Small intestine (tissue), 7 donors: ENCODE measurements around the gene PAPLN. TPM values are rescaled to one million over a fixed set of nuclear protein-coding genes. Genes with fewer than 3 reads are reported as not detected.

Experiments used
- DNase-seq, 2 donors: peaks; one replicate each; pipeline versions ENCODE4 v3.0.0 to v3.0.0-alpha.2; 2013
- FAIRE-seq: peaks from 2 replicates; lab custom pipeline; 2012; peaks lifted over from hg19 to GRCh38; lab: Jason Lieb, UNC
- H3K27ac ChIP-seq, 3 donors: one replicate each; pipeline ENCODE4 v1.5.1; 2013; ENCODE audit warnings: low read length in 2 of 3, mild to moderate bottlenecking in 2 of 3, control low read depth in 1 of 3, inconsistent platforms in 1 of 3, low read depth in 1 of 3, moderate library complexity in 1 of 3
- H3K27me3 ChIP-seq, 3 donors: one replicate each; pipeline ENCODE4 v1.6.1; 2013; ENCODE audit warnings: low read length in 3 of 3, inconsistent platforms in 1 of 3; ENCODE audit not compliant: control insufficient read depth in 3 of 3, insufficient read depth in 3 of 3
- H3K36me3 ChIP-seq, 3 donors: one replicate each; pipeline ENCODE4 v1.6.1; 2013; ENCODE audit warnings: low read length in 3 of 3, inconsistent platforms in 1 of 3, low read depth in 1 of 3, mild to moderate bottlenecking in 1 of 3, moderate library complexity in 1 of 3; ENCODE audit not compliant: control insufficient read depth in 3 of 3, insufficient read depth in 2 of 3
- H3K4me1 ChIP-seq, 3 donors: one replicate each; pipeline ENCODE4 v1.6.1; 2013; ENCODE audit warnings: low read length in 2 of 3, inconsistent platforms in 1 of 3, low read depth in 1 of 3, mild to moderate bottlenecking in 1 of 3, moderate library complexity in 1 of 3; ENCODE audit not compliant: control insufficient read depth in 3 of 3, insufficient read depth in 2 of 3
- H3K4me3 ChIP-seq, 3 donors: one replicate each; pipeline ENCODE4 v1.5.1; 2013; ENCODE audit warnings: low read length in 3 of 3, control low read depth in 1 of 3, inconsistent platforms in 1 of 3, low read depth in 1 of 3, mild to moderate bottlenecking in 1 of 3, moderate library complexity in 1 of 3
- H3K9me3 ChIP-seq, 2 donors: one replicate each; pipeline ENCODE4 v1.6.1; 2013; ENCODE audit warnings: low read depth in 1 of 2, low read length in 1 of 2; ENCODE audit not compliant: control insufficient read depth in 2 of 2, insufficient read depth in 1 of 2
- WGBS, 3 donors: extraction: QIAGEN DNeasy Blood & Tissue Kit; methylation state at CpG; one replicate each; pipeline ENCODE4 v1.1.7; 2013; 5-methylcytosine and 5-hydroxymethylcytosine counted together
- polyA plus RNA-seq, 4 donors: library from polyadenylated mRNA; stranded (reverse) in 3 of 4; unstranded in 1 of 4; fragments of 200-250 nt in 3 of 4; fragments of 120-200 nt in 1 of 4; gene quantifications; one replicate each; pipeline versions ENCODE4 v1.2.1 to v1.2.3, GENCODE V29; 2013
- donor health status: healthy with polysubstance abuse.
- donor health status: control.
- donor health status: control.
- donor health status: Bipolar disorder and iron deficiency.
- donor health status: healthy.

Gene PAPLN
- polyA plus RNA-seq, 4 donors, result 0.45 to 59.2 (median 2.0) TPM

DNA sequence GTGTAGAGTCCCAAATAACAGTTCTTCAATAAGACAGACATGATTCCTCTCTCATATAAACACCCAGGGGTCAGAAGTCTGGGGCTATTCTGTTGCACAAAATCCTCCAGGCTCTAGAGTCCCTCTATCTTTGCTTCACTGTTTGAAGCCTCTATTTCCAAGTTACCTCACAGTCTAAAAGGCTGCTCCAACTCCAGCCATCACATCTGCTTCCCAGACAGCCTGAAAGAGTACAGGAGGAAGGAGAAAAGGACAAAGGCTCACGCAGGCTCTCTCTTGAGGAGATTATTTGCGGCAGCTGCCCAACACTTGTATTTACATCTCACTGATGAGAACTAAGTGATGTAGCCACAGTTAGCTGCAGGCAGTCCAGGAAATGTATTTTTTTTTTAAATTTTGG lies 6.4 kb downstream of the PAPLN start:
- WGBS, 3 donors, result 93 to 99% (median 98%) methylated on average over 2 of the region's 2 CpGs
- H3K9me3 ChIP-seq, result peaks cover 0 to 2% of the 10 kb centered on the region in 2 donors
- no peak overlapping the region for H3K4me3 ChIP-seq
- FAIRE-seq (no peak), DNase-seq (no peak)
- no peak overlapping the region for H3K27ac ChIP-seq
- H3K4me1 ChIP-seq, result peaks cover 0 to 28% (median 0%) of the 10 kb centered on the region in 3 donors
- peaks cover 0 to 59% (median 0%) of the 10 kb centered on the region in 3 donors for H3K36me3 ChIP-seq
- peaks cover 0 to 4% (median 3%) of the 10 kb centered on the region in 3 donors for H3K27me3 ChIP-seq

DNA sequence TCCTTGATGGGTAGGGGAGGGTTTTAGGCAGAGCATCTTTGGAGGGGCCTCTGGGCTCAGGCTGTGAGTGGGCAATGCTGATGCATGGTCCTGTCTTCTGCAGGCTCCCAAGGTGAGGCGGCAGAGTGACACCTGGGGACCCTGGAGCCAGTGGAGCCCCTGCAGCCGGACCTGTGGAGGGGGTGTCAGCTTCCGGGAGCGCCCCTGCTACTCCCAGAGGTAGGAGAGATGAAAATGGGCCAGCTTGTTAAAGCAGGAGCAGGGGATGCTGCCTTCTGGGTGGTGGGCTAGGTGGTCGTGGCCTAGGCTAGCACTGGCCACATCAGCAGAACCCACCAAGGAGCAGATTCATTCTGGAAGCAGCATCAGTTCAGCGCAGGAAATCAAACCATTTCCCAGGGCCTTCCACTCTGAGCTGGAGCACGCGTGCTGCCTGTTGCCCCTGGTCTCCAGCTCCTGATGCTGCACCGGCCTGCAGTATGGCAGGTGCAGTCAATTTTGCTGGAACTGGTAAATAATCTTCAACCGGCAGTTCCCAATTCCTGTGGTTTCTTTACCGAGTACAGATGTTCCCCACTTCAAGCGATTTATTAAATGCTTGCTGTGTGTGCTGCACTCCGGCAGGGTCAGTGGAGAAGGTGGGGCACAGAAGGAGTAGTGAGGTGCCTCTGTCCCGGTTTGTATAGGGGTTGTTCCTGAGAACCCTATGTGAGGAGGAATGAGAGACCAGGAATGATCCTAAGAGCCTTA lies 7.4 kb downstream of the PAPLN start:
- peaks cover 0 to 59% (median 0%) of the 10 kb centered on the region in 3 donors for H3K36me3 ChIP-seq
- H3K27me3 ChIP-seq, result peaks cover 0 to 2% (median 0%) of the 10 kb centered on the region in 3 donors
- peaks cover 0 to 19% (median 0%) of the 10 kb centered on the region in 3 donors for H3K4me1 ChIP-seq
- DNase-seq, result no peak
- H3K27ac ChIP-seq, result no peak overlapping the region
- no peak overlapping the region for H3K4me3 ChIP-seq
- peaks cover 0 to 2% of the 10 kb centered on the region in 2 donors for H3K9me3 ChIP-seq
- 82 to 95% (median 88%) methylated on average over 14 of the region's 14 CpGs for WGBS, 3 donors
- no peak for FAIRE-seq

DNA sequence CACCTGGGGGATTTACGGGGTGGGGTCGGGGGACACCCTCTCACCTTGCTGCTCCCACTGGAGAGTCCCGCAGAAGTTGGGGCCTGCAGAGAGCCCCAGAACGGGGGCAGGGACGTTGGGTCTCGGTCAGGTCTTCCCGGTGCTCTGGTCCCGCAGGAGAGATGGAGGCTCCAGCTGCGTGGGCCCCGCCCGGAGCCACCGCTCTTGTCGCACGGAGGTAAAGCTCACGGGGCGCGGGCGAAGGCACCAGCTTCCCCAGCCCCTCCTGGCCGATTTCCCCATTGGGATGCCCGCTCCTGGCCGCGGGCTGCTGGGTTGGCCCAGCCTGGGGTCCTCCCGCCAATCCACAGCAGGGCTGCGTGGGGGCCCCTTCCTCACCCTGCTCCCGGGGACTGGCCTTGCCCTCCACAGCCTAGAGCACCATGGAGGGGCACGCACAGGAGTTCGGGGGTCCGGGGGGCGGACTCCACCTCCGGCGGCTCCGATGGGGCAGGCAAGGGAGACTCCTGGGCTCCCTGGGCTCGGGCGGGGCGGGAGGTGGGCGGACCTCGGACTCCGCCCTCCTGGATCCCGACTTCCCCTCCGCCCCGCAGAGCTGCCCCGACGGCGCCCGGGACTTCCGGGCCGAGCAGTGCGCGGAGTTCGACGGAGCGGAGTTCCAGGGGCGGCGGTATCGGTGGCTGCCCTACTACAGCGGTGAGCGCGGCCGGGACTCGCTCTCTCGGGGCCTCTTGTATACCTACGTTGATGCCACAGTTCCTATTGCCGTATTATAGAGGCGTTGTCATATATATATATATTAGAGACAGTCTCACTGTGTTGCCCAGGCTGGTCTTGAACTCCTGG lies 8.4 kb downstream of the PAPLN start:
- WGBS, 3 donors, result 22 to 54% (median 51%) methylated on average over 32 to 64 of the region's 64 CpGs
- Histone ChIP-seq H3K4me3 (peak overlapping the region; percentile 30 to 52 (median 46)), H3K27ac (no peak overlapping the region), H3K36me3 (peaks cover 0 to 61% (median 0%) of the 10 kb centered on the region in 3 donors), H3K4me1 (peaks cover 0 to 11% (median 0%) of the 10 kb centered on the region in 3 donors), H3K27me3 (peaks cover 0 to 2% (median 0%) of the 10 kb centered on the region in 3 donors), H3K9me3 (peaks cover 0 to 2% of the 10 kb centered on the region in 2 donors)
- DNase-seq (peak; percentile 25 to 67), FAIRE-seq (no peak)

DNA sequence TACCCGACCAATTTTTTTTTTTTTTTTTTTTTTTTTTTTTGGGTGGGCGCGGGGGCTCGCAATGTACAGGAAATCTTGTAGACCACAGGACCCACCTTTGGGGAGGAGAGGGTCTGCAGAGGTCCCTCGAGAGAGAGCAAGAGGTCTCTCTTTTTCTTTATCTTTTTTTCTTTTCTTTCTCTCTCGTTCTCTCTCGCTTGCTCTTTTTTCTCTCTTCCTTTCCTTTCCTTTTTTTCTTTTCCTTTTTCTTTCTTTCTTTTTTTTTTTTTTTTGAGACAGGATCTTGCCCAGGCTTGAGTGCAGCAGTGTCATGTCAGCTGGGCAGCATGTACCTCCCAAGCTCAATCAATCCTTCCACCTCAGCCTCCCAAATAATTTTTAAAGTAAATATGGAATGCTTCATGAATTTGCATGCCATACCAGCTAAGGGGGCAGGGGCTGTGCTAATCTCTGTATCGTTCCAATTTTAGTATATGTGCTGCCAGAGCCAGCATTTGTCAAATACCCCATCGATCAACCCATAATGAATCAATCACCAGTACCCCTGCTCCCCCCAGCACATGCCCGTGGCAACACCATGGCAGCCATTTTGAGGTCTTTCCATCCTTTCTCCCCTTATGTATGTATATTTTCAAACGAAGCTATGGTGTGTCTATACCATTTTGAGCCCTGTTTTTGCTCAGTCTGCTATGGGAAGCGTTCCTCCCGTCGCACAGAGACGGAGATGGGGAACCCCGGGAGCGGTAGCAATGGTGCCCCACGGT lies 9.3 kb downstream of the PAPLN start:
- no peak for DNase-seq
- peaks cover 0 to 2% (median 0%) of the 10 kb centered on the region in 3 donors for H3K27me3 ChIP-seq
- peak overlapping the region in 1 of 3 donors; percentile 52 for H3K4me3 ChIP-seq
- no peak overlapping the region for H3K27ac ChIP-seq
- peaks cover 0 to 61% (median 0%) of the 10 kb centered on the region in 3 donors for H3K36me3 ChIP-seq
- FAIRE-seq, result no peak
- 68 to 87% (median 83%) methylated on average over 17 to 18 of the region's 18 CpGs for WGBS, 3 donors
- peaks cover 0 to 2% of the 10 kb centered on the region in 2 donors for H3K9me3 ChIP-seq
- peaks cover 0 to 3% (median 0%) of the 10 kb centered on the region in 3 donors for H3K4me1 ChIP-seq

DNA sequence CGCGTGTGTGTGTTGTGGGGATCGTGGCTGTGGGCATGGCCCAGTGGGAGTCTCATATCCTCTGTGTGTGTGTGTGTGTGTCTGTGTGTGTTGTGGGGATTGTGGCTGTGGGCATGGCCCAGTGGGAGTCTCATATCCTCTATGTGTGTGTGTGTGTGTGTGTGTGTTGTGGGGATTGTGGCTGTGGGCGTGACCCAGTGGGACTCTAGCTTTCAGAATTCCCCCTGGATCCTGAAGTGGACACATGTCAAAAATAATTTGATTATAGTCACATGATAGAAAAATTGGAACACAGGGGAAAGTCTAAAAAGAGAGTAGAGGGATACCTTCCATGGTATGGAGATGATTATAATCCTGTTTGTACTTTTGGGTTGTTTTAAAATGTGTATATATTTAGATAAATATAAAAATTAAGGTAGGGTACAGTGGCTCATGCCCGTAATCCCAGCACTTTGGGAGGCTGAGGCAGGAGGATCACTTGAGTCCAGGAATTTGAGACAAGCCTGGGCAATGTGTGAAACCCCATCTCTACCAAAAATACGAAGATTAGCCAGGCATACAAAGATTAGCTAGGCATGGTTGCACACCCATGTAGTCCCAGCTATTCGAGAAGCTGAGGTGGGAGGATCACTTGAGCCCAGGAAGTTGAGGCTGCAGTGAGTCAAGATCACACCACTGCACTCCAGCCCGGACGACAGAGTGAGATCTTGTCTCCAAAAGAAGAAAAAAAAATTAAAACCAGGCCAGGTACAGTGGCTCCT lies 11.0 kb downstream of the PAPLN start:
- Histone ChIP-seq H3K36me3 (peaks cover 0 to 66% (median 0%) of the 10 kb centered on the region in 3 donors), H3K4me1 (peaks cover 0 to 3% (median 0%) of the 10 kb centered on the region in 3 donors), H3K27ac (no peak overlapping the region), H3K4me3 (no peak overlapping the region), H3K27me3 (peaks cover 0 to 2% (median 0%) of the 10 kb centered on the region in 3 donors), H3K9me3 (peaks cover 0 to 2% of the 10 kb centered on the region in 2 donors)
- FAIRE-seq (no peak), DNase-seq (no peak)
- 62 to 74% (median 72%) methylated on average over 7 to 9 of the region's 9 CpGs for WGBS, 3 donors

DNA sequence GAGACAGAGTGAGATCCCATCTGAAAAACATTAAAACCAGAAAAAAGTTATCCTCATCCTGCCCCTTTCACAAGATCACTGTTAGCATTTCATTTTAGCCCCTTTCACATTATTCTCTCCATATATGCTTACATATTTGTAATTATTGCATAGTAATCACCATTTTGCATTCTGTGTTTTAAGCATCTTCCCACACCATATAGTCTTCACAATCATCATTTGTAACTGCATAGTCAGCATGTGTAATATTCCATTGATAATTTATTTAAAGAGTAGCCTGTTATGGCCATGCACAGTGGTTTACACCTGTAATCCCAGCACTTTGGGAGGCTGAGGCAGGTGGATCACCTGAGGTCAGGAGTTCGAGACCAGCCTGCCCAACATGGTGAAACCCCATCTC lies 11.8 kb downstream of the PAPLN start:
- no peak for DNase-seq
- Histone ChIP-seq H3K4me3 (no peak overlapping the region), H3K27ac (no peak overlapping the region), H3K9me3 (peaks cover 0 to 2% of the 10 kb centered on the region in 2 donors), H3K27me3 (no peaks in the 10 kb centered on the region), H3K36me3 (peaks cover 0 to 72% (median 0%) of the 10 kb centered on the region in 3 donors), H3K4me1 (peaks cover 0 to 3% (median 0%) of the 10 kb centered on the region in 3 donors)
- WGBS, 3 donors, result 76 to 100% (median 93%) methylated on average over 1 of the region's 1 CpG
- FAIRE-seq, result no peak

DNA sequence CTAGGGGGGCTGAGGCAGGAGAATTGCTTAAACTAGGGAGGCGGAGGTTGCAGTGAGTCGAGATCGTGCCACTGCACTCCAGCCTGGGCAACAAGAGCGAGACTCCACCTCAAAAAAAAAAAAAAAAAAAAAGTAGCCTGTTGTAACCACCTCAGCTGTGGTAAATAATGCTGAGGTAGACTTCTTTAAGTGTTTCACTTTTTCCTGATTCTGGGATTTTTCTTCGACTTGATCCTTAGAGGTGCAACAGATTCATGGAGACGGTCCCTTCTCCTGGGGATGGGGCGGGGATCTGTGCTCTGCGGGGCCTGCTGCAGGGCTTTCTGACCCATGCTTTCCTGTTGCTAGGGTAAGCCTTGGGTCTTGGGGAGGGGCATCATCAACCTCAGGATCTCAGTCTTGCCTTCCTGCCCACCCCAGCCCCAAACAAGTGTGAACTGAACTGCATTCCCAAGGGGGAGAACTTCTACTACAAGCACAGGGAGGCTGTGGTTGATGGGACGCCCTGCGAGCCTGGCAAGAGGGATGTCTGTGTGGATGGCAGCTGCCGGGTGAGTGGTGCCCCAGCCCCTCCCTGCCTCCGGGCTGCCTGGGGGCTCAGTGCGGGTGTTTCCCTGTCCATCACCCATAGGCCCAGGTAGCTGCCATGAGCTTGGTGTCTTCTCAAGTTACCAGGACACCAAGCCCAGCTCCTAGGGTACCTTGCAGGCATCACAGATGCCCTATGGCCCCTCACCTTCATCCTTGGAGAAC lies 12.4 kb downstream of the PAPLN start:
- H3K36me3 ChIP-seq, result peaks cover 0 to 72% (median 0%) of the 10 kb centered on the region in 3 donors
- H3K27ac ChIP-seq, result no peak overlapping the region
- DNase-seq (no peak), FAIRE-seq (no peak)
- H3K9me3 ChIP-seq, result peaks cover 0 to 2% of the 10 kb centered on the region in 2 donors
- peaks cover 0 to 3% (median 0%) of the 10 kb centered on the region in 3 donors for H3K4me1 ChIP-seq
- H3K4me3 ChIP-seq, result no peak overlapping the region
- no peaks in the 10 kb centered on the region for H3K27me3 ChIP-seq
- 84 to 91% (median 86%) methylated on average over 12 to 13 of the region's 13 CpGs for WGBS, 3 donors
